Heart left ventricle (tissue), 16 donors: ENCODE measurements around the gene KRTAP17-1. TPM values are rescaled to one million over a fixed set of nuclear protein-coding genes. Genes with fewer than 3 reads are reported as not detected.
"Not testable (repeated sequence)": the region's sequence is repeated elsewhere in the genome, so short reads cannot be mapped to it uniquely, and the experiment has no call there.

ENCODE experiments used
- ATAC-seq, 4 donors: fragments of 200-7000 bp; cut with Tn5 transposase; one replicate each; pipeline ENCODE4 v1.9.1; 2020 to 2022; ENCODE audit warnings: moderate library complexity in 4 of 4, mild to moderate bottlenecking in 3 of 4, moderate number of reproducible peaks in 1 of 4
- DNase-seq, 5 donors: peaks; one replicate each; pipeline ENCODE4 v3.0.0-alpha.2; 2020
- H3K27ac ChIP-seq, 12 donors: fragments of 200-600 bp; sonication (generic) in 4 of 12; one replicate each; pipeline versions ENCODE4 v1.5.0 to v1.8.0; 2016 to 2022; ENCODE audit warnings: mild to moderate bottlenecking in 2 of 12
- H3K27me3 ChIP-seq, 9 donors: fragments of 200-600 bp; sonication (generic) in 2 of 9; one replicate each; pipeline versions ENCODE4 v1.5.1 to v1.8.0; 2016 to 2022; ENCODE audit warnings: mild to moderate bottlenecking in 3 of 9
- H3K36me3 ChIP-seq, 9 donors: fragments of 200-600 bp; sonication (generic) in 2 of 9; one replicate each; pipeline versions ENCODE4 v1.5.0 to v1.8.0; 2018 to 2022; ENCODE audit warnings: mild to moderate bottlenecking in 2 of 9
- H3K4me1 ChIP-seq, 12 donors: fragments of 200-600 bp; sonication (generic) in 4 of 12; one replicate each; pipeline versions ENCODE4 v1.5.0 to v1.8.0; 2016 to 2022; ENCODE audit warnings: mild to moderate bottlenecking in 3 of 12
- H3K4me3 ChIP-seq, 12 donors: fragments of 200-600 bp; sonication (generic) in 4 of 12; one replicate each; pipeline versions ENCODE4 v1.5.0 to v1.8.0; 2017 to 2022; ENCODE audit warnings: mild to moderate bottlenecking in 9 of 12, moderate library complexity in 4 of 12
- H3K9me3 ChIP-seq, 12 donors: fragments of 200-600 bp; sonication (generic) in 4 of 12; one replicate each; pipeline versions ENCODE4 v1.5.0 to v1.8.0; 2016 to 2022; ENCODE audit warnings: mild to moderate bottlenecking in 1 of 12
- POLR2A ChIP-seq, 2 donors: fragments of 450-650 bp; IDR thresholded peaks; one replicate each; pipeline ENCODE4 v1.6.1; 2017; ENCODE audit warnings: antibody characterized with exemption in 2 of 2, mild to moderate bottlenecking in 2 of 2, moderate library complexity in 2 of 2
- WGBS, 4 donors: extraction: QIAGEN DNeasy Blood & Tissue Kit in 2 of 4; methylation state at CpG; one replicate each; pipeline versions ENCODE4 v1.1.5 to v1.1.7; 2013 to 2018; 5-methylcytosine and 5-hydroxymethylcytosine counted together
- intact Hi-C, 10 donors: fragments of 100-400 bp; cut with DNase I; formaldehyde crosslinking; loops; one replicate each; pipeline versions ENCODE4 v1.11.1 to v1.14.2; 2022
- polyA plus RNA-seq, 2 donors: library from polyadenylated mRNA; stranded (reverse); fragments of 200-250 nt; gene quantifications; one replicate each; pipeline ENCODE4 v1.2.3, GENCODE V29; 2013
- total RNA-seq, 9 donors: library from RNA; depleted of rRNA in 2 of 9; stranded (reverse); fragments of >200 nt in 2 of 9; fragmentation: NEBNext Ultra II Directional in 3 of 9; extraction: Animal tissue kit (Norgen Biotek cat#: 25700) in 3 of 9; gene quantifications; one replicate each; pipeline versions ENCODE4 v1.1.0 to v1.2.4, GENCODE V29; 2016 to 2023
- TF ChIP-seq, protein P1 (sequence below), 12 donors: fragments of 200-600 bp; sonication (generic) in 4 of 12; IDR thresholded peaks; one replicate each; pipeline versions ENCODE4 v1.5.0 to v1.8.0; 2018 to 2022; ENCODE audit warnings: antibody characterized with exemption in 12 of 12, mild to moderate bottlenecking in 5 of 12
- donor health status: ischemic (EF 13 %, LVEDD 7.1; RV severe dilation, severe dysfunction).
- donor health status: healthy with polysubstance abuse.
- donor health status: DM: no; HTN: yes; CAD: no.
- donor health status: DM: no; HTN: no; CAD: no.
- donor health status: ischemic (EF 25% LVEDD 6.9; RV normal size, moderate dysfunction).
- donor health status: ischemic (EF 25% LVEDD 5.7; RV mildly dilated, moderate dysfunction).
- donor health status: healthy.
- donor health status: DM: yes; HTN: yes; CAD: no.
- donor health status: ischemic (EF 35%, LVEDD 5.7; RV mildly dilated, moderate dysfunction).
- donor health status: nonischemic (EF 11% LVEDD 7.7; RV severe dilation, severe dysfunction).
- donor health status: DM: yes; HTN: yes; CAD: no.
- donor health status: PGD.
- donor health status: ischemic (EF 29% LVEDD 5.4; RV normal size, mild dysfunction).
- donor health status: nonischemic (EF 23%, LVEDD 6.1; RV moderate dilation, normal function).

The KRTAP17-1 gene
- total and polyA plus RNA-seq, 11 donors, result not detected

DNA sequence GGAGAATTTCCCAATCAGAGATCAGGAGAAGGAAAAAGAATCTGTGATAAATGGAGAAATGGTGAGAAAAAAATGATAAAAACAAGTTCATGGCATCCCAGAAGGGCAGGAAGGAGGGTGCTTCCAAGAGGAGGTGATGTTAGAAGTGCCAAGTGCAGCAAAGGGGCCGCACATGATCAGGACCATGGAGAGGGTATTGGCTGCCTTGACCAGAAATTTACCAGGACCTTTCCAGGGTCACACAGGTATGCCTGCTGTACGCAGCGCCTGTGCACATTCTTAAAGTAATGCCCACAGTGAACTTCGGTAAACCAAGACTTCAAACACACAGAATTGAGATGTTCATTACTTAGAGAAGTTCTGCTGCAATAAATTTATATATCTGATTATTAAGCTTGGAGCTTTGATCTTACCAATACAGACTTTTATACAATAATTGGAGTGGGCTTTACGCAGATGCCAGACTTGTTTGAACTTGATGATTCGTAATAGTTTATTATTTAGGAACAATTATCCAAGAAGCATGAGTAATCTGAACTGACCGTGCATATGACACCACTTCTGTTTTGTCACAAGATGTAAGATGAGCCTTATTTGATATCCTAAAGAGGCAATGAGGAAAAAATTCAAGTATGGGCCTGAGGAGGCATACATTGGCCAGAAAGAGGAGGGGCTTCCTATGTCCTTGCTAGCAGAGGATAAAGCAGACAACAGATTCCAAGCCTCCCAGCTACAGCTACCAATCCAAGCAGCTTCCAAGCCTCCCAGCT is 37.3 kb upstream of the KRTAP17-1 start:
- no peak for TF ChIP-seq POLR2A (IDR thresholded peaks at IDR 0.05)
- TF ChIP-seq, protein P1, sequence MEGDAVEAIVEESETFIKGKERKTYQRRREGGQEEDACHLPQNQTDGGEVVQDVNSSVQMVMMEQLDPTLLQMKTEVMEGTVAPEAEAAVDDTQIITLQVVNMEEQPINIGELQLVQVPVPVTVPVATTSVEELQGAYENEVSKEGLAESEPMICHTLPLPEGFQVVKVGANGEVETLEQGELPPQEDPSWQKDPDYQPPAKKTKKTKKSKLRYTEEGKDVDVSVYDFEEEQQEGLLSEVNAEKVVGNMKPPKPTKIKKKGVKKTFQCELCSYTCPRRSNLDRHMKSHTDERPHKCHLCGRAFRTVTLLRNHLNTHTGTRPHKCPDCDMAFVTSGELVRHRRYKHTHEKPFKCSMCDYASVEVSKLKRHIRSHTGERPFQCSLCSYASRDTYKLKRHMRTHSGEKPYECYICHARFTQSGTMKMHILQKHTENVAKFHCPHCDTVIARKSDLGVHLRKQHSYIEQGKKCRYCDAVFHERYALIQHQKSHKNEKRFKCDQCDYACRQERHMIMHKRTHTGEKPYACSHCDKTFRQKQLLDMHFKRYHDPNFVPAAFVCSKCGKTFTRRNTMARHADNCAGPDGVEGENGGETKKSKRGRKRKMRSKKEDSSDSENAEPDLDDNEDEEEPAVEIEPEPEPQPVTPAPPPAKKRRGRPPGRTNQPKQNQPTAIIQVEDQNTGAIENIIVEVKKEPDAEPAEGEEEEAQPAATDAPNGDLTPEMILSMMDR (IDR thresholded peaks at IDR 0.05), result no peak
- intact Hi-C loops, result no loop called here

DNA sequence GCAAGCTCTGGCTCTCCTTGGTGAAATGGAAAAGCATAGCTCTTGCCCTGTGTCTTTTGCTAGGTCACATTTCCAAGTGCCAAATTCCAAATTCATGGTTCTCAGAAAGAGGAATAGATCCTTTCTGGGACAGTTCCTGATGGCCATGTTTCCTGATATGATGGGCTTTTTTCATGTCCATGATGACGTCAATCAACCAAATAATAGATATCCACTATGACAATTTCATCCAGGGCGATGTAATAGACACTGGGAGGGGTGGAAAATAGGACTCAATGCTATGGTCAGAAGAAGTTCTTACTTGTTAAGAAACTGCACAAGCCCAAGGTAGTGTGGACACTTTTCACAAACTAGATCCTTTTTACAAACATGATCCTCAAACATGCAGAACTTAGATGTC is 35.7 kb upstream of the KRTAP17-1 start:
- peaks cover 0 to 13% (median 0%) of the 10 kb centered on the region in 9 donors for H3K27me3 ChIP-seq
- no peaks in the 10 kb centered on the region for H3K36me3 ChIP-seq
- WGBS, 4 donors, result 51 to 85% (median 78%) methylated on average over 2 of the region's 2 CpGs
- H3K4me1 ChIP-seq, result no peaks in the 10 kb centered on the region
- intact Hi-C loops, result no loop called here
- H3K27ac ChIP-seq, result no peak overlapping the region
- ATAC-seq, result no peak
- no peak for DNase-seq
- H3K4me3 ChIP-seq, result no peak overlapping the region
- H3K9me3 ChIP-seq, result peaks cover 0 to 7% (median 0%) of the 10 kb centered on the region in 12 donors
- no peak for TF ChIP-seq POLR2A (IDR thresholded peaks at IDR 0.05)
- TF ChIP-seq, protein P1 (IDR thresholded peaks at IDR 0.05), result no peak

More for the DNA sequence above, 37.3 kb upstream of the KRTAP17-1 start:
- no peaks in the 10 kb centered on the region for H3K36me3 ChIP-seq
- peaks cover 0 to 8% (median 0%) of the 10 kb centered on the region in 12 donors for H3K9me3 ChIP-seq
- peaks cover 0 to 13% (median 0%) of the 10 kb centered on the region in 9 donors for H3K27me3 ChIP-seq
- no peak for DNase-seq
- ATAC-seq, result no peak
- H3K27ac ChIP-seq, result no peak overlapping the region
- no peaks in the 10 kb centered on the region for H3K4me1 ChIP-seq
- WGBS, 4 donors, result 64 to 79% (median 78%) methylated on average over 7 of the region's 7 CpGs
- no peak overlapping the region for H3K4me3 ChIP-seq

DNA sequence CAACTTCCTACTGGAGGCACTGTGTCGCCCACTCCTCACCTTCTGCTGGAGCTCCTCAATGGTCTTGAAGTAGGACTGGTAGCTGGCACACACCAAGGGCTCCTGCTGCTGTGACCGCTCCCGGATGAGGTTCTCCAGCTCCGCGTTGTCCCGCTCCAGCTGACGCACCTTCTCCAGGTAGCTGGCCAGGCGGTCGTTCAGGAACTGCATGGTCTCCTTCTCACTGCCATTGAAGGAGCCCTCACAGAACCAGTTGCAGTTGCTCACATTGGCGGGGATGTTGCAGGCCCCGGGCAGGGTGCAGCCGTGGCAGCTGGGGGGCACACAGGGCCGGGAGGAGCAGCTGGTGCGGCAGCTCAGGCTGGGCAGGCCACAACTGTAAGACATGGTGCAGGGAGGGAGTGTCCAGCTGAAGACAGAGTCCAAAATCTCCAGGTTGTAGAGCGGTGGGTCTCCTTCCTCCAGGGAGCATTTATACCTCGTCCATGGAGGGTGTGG is 34.9 kb upstream of the KRTAP17-1 start, which contains the start of gene KRT33A:
TSS of gene KRT33A (minus strand) at position 448 of the 498 bp plus-strand sequence. CDS start at position 387, 61 bp downstream.
- ATAC-seq, DNase-seq, H3K36me3 ChIP-seq, intact Hi-C loops, H3K27ac ChIP-seq, H3K4me3 ChIP-seq, H3K4me1 ChIP-seq, H3K9me3 ChIP-seq: not testable (repeated sequence)
- H3K27me3 ChIP-seq, result peaks cover 0 to 13% (median 0%) of the 10 kb centered on the region in 9 donors
- WGBS, 4 donors, result 84 to 90% (median 87%) methylated on average over 13 to 16 of the region's 16 CpGs

DNA sequence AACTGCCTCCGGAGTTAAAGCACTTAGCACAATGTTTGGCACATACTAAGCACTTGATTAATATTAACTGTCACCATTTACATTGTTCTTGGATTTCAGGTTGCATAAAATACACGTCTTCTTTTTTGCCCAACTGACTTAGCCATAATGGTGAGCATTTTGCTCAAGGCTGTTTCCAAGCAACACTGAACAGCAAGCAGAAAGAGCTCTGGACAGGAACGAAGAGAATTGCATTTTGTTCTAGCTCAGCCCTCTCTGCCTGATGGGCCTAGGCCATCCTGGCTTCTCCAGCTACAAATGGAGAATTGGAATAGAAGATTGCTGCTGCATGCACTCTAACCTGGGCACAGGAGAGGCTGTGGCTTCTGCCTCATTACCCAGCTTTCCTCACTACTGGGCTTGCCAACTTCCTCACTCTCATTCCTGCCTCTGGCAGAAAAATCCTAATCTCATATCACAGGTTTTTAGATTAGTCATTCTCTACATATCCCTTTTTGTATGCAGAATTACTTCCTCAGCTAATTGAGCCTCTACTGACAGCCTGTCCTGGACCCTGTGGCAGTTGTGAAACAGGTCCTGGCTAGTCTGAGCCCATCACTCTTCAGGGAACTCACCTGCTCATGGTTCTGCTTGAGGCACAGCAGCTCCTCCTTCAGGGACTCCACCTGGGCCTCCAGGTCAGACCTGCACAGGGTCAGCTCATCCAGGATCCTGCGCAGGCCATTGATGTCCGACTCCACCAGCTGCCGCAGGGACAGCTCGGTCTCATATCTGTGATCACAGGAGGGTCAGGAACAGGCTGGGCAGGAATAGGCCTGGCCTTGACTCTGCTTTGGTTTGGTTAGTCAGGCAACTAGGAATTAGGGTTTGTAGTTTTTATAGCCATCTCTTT is 32.6 kb upstream of the KRTAP17-1 start:
- no peaks in the 10 kb centered on the region for H3K36me3 ChIP-seq
- H3K9me3 ChIP-seq, result no peaks in the 10 kb centered on the region
- intact Hi-C loops, result no loop called here
- no peak for TF ChIP-seq POLR2A (IDR thresholded peaks at IDR 0.05)
- TF ChIP-seq, protein P1 (IDR thresholded peaks at IDR 0.05), result no peak
- peaks cover 0 to 5% (median 0%) of the 10 kb centered on the region in 9 donors for H3K27me3 ChIP-seq
- WGBS, 4 donors, result 83 to 88% (median 86%) methylated on average over 6 to 7 of the region's 7 CpGs
- ATAC-seq (no peak), DNase-seq (no peak)
- H3K4me1 ChIP-seq, result no peaks in the 10 kb centered on the region
- H3K27ac ChIP-seq, result no peak overlapping the region
- no peak overlapping the region for H3K4me3 ChIP-seq

DNA sequence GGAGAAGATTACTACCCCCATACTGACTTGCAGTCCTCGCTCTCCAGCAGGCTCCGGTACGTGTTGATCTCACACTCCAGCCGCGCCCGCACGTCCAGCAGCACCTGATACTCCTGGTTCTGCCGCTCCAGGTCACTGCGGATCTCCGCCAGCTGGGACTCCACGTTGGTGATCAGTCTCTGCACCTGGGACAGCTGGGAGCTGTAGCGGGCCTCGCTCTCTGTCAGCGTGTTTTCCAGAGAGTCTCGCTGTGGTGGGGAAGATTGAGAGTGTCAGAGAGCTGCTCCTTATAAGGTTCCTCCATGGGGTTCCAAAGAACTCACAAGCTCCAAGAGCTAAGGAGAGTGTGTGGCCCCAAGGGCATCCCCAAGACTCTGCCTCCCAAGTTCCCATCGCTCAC is 30.9 kb upstream of the KRTAP17-1 start:
- ATAC-seq, H3K9me3 ChIP-seq, H3K36me3 ChIP-seq, H3K27me3 ChIP-seq, H3K27ac ChIP-seq, intact Hi-C loops, H3K4me3 ChIP-seq, DNase-seq, H3K4me1 ChIP-seq: not testable (repeated sequence)
- 86 to 90% (median 88%) methylated on average over 15 to 16 of the region's 16 CpGs for WGBS, 4 donors
